ENCODE measurements around the gene SLC25A33. TPM values are rescaled to one million over a fixed set of nuclear protein-coding genes. Genes with fewer than 3 reads are reported as not detected.

The SLC25A33 gene
- polyA plus RNA-seq, 1 donor (not counting 4 experiments of a cell fraction or from before 2014, with no cell fraction given): 4.5 TPM

- H3K79me2 ChIP-seq (ENCODE audit: control insufficient read depth, insufficient read depth, low read length): no peaks in the 10 kb centered on the region
- no peak overlapping the region for H3K9ac ChIP-seq (ENCODE audit: control insufficient read depth, extremely low read depth, insufficient read depth, low read length)
- DNase-seq (ENCODE audit: low read depth, low spot score): no peak
- H3K9me3 ChIP-seq (ENCODE audit: control insufficient read depth, low read depth, low read length): no peaks in the 10 kb centered on the region
- H3K4me3 ChIP-seq (ENCODE audit: control insufficient read depth in 2 of 3, extremely low read depth in 1 of 3, insufficient read depth in 2 of 3, low read depth in 1 of 3, low read length in 3 of 3): no peak overlapping the region
- no peak for FAIRE-seq
- dilution Hi-C loops (cut with MboI; ENCODE audit: extremely low pct_ligation_motif_present, low sequenced_read_pairs): no loop called here
- H3K27me3 ChIP-seq (ENCODE audit: control insufficient read depth, extremely low read depth, insufficient read depth, low read length): peaks cover 3% of the 10 kb centered on the region
- no peak overlapping the region for H3K27ac ChIP-seq (ENCODE audit: control insufficient read depth, insufficient read depth, low read length)
- no peaks in the 10 kb centered on the region for H3K36me3 ChIP-seq (ENCODE audit: control insufficient read depth in 2 of 2, extremely low read depth in 1 of 2, insufficient read depth in 2 of 2, low read length in 2 of 2)
- H3K4me2 ChIP-seq (ENCODE audit: control insufficient read depth, extremely low read depth, insufficient read depth, low read depth, low read length): no peak overlapping the region
- no peaks in the 10 kb centered on the region for H3K4me1 ChIP-seq (ENCODE audit: control insufficient read depth, extremely low read depth, insufficient read depth, low read length)
- H2AFZ ChIP-seq (ENCODE audit: control insufficient read depth, low read length): no peak overlapping the region
- H4K20me1 ChIP-seq (ENCODE audit: control insufficient read depth, extremely low read depth, insufficient read depth, low read length): no peaks in the 10 kb centered on the region
- no peaks in the 10 kb centered on the region for H3K9me1 ChIP-seq (ENCODE audit: control insufficient read depth, extremely low read depth, insufficient read depth, low read length)
- TF ChIP-seq CTCF (optimal IDR thresholded peaks at IDR 0.05 in 1 of 3, IDR thresholded peaks at IDR 0.05 in 1 of 3, conservative IDR thresholded peaks at IDR 0.05 in 1 of 3; ENCODE audit: extremely low read depth in 1 of 3, insufficient read depth in 2 of 3, low read length in 3 of 3) (no peak), EZH2 (IDR thresholded peaks at IDR 0.05; ENCODE audit: low read length) (no peak)
Measured at GRCh38 chr1:9633493-9633892, 94.2 kb downstream of the SLC25A33 start.

DNA sequence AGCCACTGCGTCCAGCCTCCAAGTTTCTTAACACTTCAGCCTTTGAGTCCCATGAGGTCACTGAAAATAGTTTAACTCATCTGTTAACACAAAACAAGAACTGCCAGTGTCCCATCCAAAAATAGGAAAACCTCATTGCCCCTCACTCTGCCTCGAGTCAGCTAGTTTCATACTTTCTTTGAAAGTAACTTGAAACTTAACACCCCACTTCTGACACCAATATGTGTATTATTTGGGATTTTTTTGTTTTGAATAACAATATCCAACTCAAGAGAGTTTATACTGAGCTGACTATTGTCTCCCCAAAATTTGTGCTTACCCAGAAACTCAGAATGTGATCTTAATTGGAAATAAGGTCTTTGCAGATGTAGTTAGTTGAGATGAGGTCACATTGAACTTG is 95.3 kb downstream of the SLC25A33 start:
- H3K4me3 ChIP-seq (ENCODE audit: control insufficient read depth in 2 of 3, extremely low read depth in 1 of 3, insufficient read depth in 2 of 3, low read depth in 1 of 3, low read length in 3 of 3): no peak overlapping the region
- no peaks in the 10 kb centered on the region for H3K36me3 ChIP-seq (ENCODE audit: control insufficient read depth in 2 of 2, extremely low read depth in 1 of 2, insufficient read depth in 2 of 2, low read length in 2 of 2)
- H3K9ac ChIP-seq (ENCODE audit: control insufficient read depth, extremely low read depth, insufficient read depth, low read length): no peak overlapping the region
- H3K4me1 ChIP-seq (ENCODE audit: control insufficient read depth, extremely low read depth, insufficient read depth, low read length): no peaks in the 10 kb centered on the region
- no peaks in the 10 kb centered on the region for H4K20me1 ChIP-seq (ENCODE audit: control insufficient read depth, extremely low read depth, insufficient read depth, low read length)
- H3K4me2 ChIP-seq (ENCODE audit: control insufficient read depth, extremely low read depth, insufficient read depth, low read depth, low read length): no peak overlapping the region
- dilution Hi-C loops (cut with MboI; ENCODE audit: extremely low pct_ligation_motif_present, low sequenced_read_pairs): no loop called here
- H3K9me1 ChIP-seq (ENCODE audit: control insufficient read depth, extremely low read depth, insufficient read depth, low read length): no peaks in the 10 kb centered on the region
- peaks cover 3% of the 10 kb centered on the region for H3K27me3 ChIP-seq (ENCODE audit: control insufficient read depth, extremely low read depth, insufficient read depth, low read length)
- DNase-seq (ENCODE audit: low read depth, low spot score): no peak
- no peak overlapping the region for H3K27ac ChIP-seq (ENCODE audit: control insufficient read depth, insufficient read depth, low read length)
- TF ChIP-seq EZH2 (IDR thresholded peaks at IDR 0.05; ENCODE audit: low read length) (no peak), CTCF (optimal IDR thresholded peaks at IDR 0.05 in 1 of 3, IDR thresholded peaks at IDR 0.05 in 1 of 3, conservative IDR thresholded peaks at IDR 0.05 in 1 of 3; ENCODE audit: extremely low read depth in 1 of 3, insufficient read depth in 2 of 3, low read length in 3 of 3) (no peak)
- no peaks in the 10 kb centered on the region for H3K79me2 ChIP-seq (ENCODE audit: control insufficient read depth, insufficient read depth, low read length)
- H2AFZ ChIP-seq (ENCODE audit: control insufficient read depth, low read length): no peak overlapping the region
- no peak for FAIRE-seq
- no peaks in the 10 kb centered on the region for H3K9me3 ChIP-seq (ENCODE audit: control insufficient read depth, low read depth, low read length)

Other genes with a start within 250 kb of the SLC25A33 start
- 16.9 to 43.2 TPM (median 19.8 TPM) in 3 replicates for gene SPSB1, start 246.6 kb upstream of the SLC25A33 start, polyA plus RNA-seq
- 1.1 to 5.0 TPM (median 1.5 TPM) in 3 replicates for gene TMEM201, start 49.4 kb downstream of the SLC25A33 start, polyA plus RNA-seq
- 7.7 to 15.5 TPM (median 7.8 TPM) in 3 replicates for gene PIK3CD, start 112.3 kb downstream of the SLC25A33 start, polyA plus RNA-seq